Sigmoid colon (tissue), 7 donors: Measurements from ENCODE around the gene GDF10. TPM values are rescaled to one million over a fixed set of nuclear protein-coding genes. Genes with fewer than 3 reads are reported as not detected.
A peak's percentile ranks its signal among the peaks of the same experiment; 100 is the strongest.

ENCODE experiments used
- DNase-seq: peaks from one replicate; pipeline ENCODE4 v3.0.0-alpha.2; 2019
- H3K27ac ChIP-seq, 4 donors: fragments of 200-600 bp; sonication (generic); one replicate each; pipeline ENCODE4 v1.5.1; 2016 to 2019; ENCODE audit warnings: mild to moderate bottlenecking in 1 of 4
- H3K27me3 ChIP-seq, 3 donors: fragments of 200-600 bp; sonication (generic); one replicate each; pipeline ENCODE4 v1.5.1; 2019; ENCODE audit warnings: mild to moderate bottlenecking in 1 of 3
- H3K36me3 ChIP-seq, 4 donors: fragments of 200-600 bp; sonication (generic); one replicate each; pipeline ENCODE4 v1.5.1; 2016 to 2019
- H3K4me1 ChIP-seq, 4 donors: fragments of 200-600 bp; sonication (generic); one replicate each; pipeline ENCODE4 v1.5.1; 2017 to 2019
- H3K4me3 ChIP-seq, 4 donors: fragments of 200-600 bp; sonication (generic); one replicate each; pipeline ENCODE4 v1.5.1; 2017 to 2019; ENCODE audit warnings: mild to moderate bottlenecking in 2 of 4, moderate library complexity in 1 of 4
- H3K9me3 ChIP-seq, 4 donors: fragments of 200-600 bp in 3 of 4; sonication (generic) in 3 of 4; one replicate each; pipeline versions ENCODE4 v1.5.1 to v1.6.1; 2013 to 2019
- CTCF ChIP-seq, 4 experiments: fragments of 450-650 bp in 3 of 4; fragments of 200-600 bp in 1 of 4; IDR thresholded peaks; one replicate each; pipeline ENCODE4 v1.5.1; 2016 to 2019; ENCODE audit warnings: antibody characterized with exemption in 4 of 4, mild to moderate bottlenecking in 3 of 4, moderate library complexity in 2 of 4
- EP300 ChIP-seq, 4 donors: sonication (generic); formaldehyde crosslinking; IDR thresholded peaks; one replicate each; pipeline ENCODE4 v1.6.1; 2017; ENCODE audit warnings: antibody characterized with exemption in 4 of 4
- POLR2A ChIP-seq, 2 donors: fragments of 450-650 bp; IDR thresholded peaks; one replicate each; pipeline ENCODE4 v1.6.1; 2016; ENCODE audit warnings: antibody characterized with exemption in 2 of 2, mild to moderate bottlenecking in 2 of 2, moderate library complexity in 2 of 2
- POLR2AphosphoS5 ChIP-seq, 4 donors: sonication (generic); formaldehyde crosslinking; IDR thresholded peaks; one replicate each; pipeline ENCODE4 v1.6.1; 2017; ENCODE audit warnings: antibody characterized with exemption in 4 of 4
- WGBS, 2 donors: extraction: QIAGEN DNeasy Blood & Tissue Kit; methylation state at CpG; one replicate each; pipeline ENCODE4 v1.1.7; 2013; 5-methylcytosine and 5-hydroxymethylcytosine counted together
- intact Hi-C: fragments of 100-400 bp; cut with DNase I; formaldehyde crosslinking; loops from one replicate; pipeline ENCODE4 v1.15.1; 2023
- polyA plus RNA-seq, 3 donors: library from polyadenylated mRNA; stranded (reverse); fragments of 200-250 nt; gene quantifications; one replicate each; pipeline ENCODE4 v1.2.3, GENCODE V29; 2013
- total RNA-seq, 4 donors: library from RNA; depleted of rRNA; stranded (reverse); fragments of >200 nt; gene quantifications; one replicate each; pipeline ENCODE4 v1.1.0, GENCODE V29; 2016
- donor health status: healthy with polysubstance abuse.
- donor health status: Bipolar disorder and iron deficiency.
- donor health status: healthy.

GDF10 gene
- total RNA-seq, result 10 to 100 TPM in 1 of 4 donors, 1 to 10 TPM in 3; 3.8 to 11.9 (median 4.9) TPM
- polyA plus RNA-seq, result under 1 TPM in 1 of 3 donors, not detected in 2; 0.67 TPM

- Histone ChIP-seq H3K27me3 (peaks cover 9 to 40% (median 30%) of the 10 kb centered on the region in 3 donors), H3K4me1 (peaks cover 0 to 19% (median 12%) of the 10 kb centered on the region in 4 donors), H3K27ac (peak within 1 kb of the TSS in 2 of 4 donors; percentile 17), H3K4me3 (peak within 1 kb of the TSS; percentile 16 to 45 (median 38)), H3K36me3 (no peaks in the 10 kb centered on the region), H3K9me3 (no peaks in the 10 kb centered on the region)
- TF ChIP-seq POLR2A (IDR thresholded peaks at IDR 0.05) (no peak), CTCF (IDR thresholded peaks at IDR 0.05) (no peak), EP300 (IDR thresholded peaks at IDR 0.05) (no peak)
- intact Hi-C loops, result no loop called here
- DNase-seq, result no peak
- WGBS, 2 donors, result 5 to 7% methylated on average over 64 of the region's 64 CpGs
Observed at GRCh38 chr10:47299611-47300428, at the start of gene GDF10. Gene GDF10 (plus strand): TSS chr10:47300197. CDS start chr10:47300652, 455 bp downstream.

- no peaks in the 10 kb centered on the region for H3K9me3 ChIP-seq
- peak; percentile 48 for DNase-seq
- intact Hi-C loops, result no loop called here
- no peaks in the 10 kb centered on the region for H3K4me1 ChIP-seq
- 74 to 79% methylated on average over 7 of the region's 7 CpGs for WGBS, 2 donors
- TF ChIP-seq CTCF (IDR thresholded peaks at IDR 0.05), result no peak
- no peak for TF ChIP-seq POLR2A (IDR thresholded peaks at IDR 0.05)
- TF ChIP-seq POLR2AphosphoS5 (IDR thresholded peaks at IDR 0.05), result no peak
- no peak for TF ChIP-seq EP300 (IDR thresholded peaks at IDR 0.05)
- H3K27me3 ChIP-seq, result peaks cover 0 to 5% (median 0%) of the 10 kb centered on the region in 3 donors
- no peaks in the 10 kb centered on the region for H3K36me3 ChIP-seq
- no peak overlapping the region for H3K4me3 ChIP-seq
- no peak overlapping the region for H3K27ac ChIP-seq
Observed at GRCh38 chr10:47252093-47252780, 47.8 kb upstream of the GDF10 start.

GRCh38 chr10:47253030-47253637 lies 46.9 kb upstream of the GDF10 start:
- H3K27me3 ChIP-seq, result peaks cover 0 to 5% (median 0%) of the 10 kb centered on the region in 3 donors
- no peaks in the 10 kb centered on the region for H3K9me3 ChIP-seq
- 92 to 93% methylated on average over 10 of the region's 10 CpGs for whole genome bisulfite sequencing, 2 donors
- no peak overlapping the region for H3K27ac ChIP-seq
- no peaks in the 10 kb centered on the region for H3K4me1 ChIP-seq
- intact Hi-C loops, result no loop called here
- H3K4me3 ChIP-seq, result no peak overlapping the region
- DNase-seq, result peak; percentile 46
- TF ChIP-seq POLR2AphosphoS5 (IDR thresholded peaks at IDR 0.05) (no peak), EP300 (IDR thresholded peaks at IDR 0.05) (no peak), CTCF (IDR thresholded peaks at IDR 0.05) (no peak), POLR2A (IDR thresholded peaks at IDR 0.05) (no peak)
- H3K36me3 ChIP-seq, result no peaks in the 10 kb centered on the region

- no peak for TF ChIP-seq EP300 (IDR thresholded peaks at IDR 0.05)
- no peak for TF ChIP-seq POLR2A (IDR thresholded peaks at IDR 0.05)
- TF ChIP-seq POLR2AphosphoS5 (IDR thresholded peaks at IDR 0.05), result no peak
- TF ChIP-seq CTCF (IDR thresholded peaks at IDR 0.05), result no peak
- DNase-seq, result peak; percentile 58
- intact Hi-C loops, result no loop called here
- 77 to 81% methylated on average over 19 of the region's 19 CpGs for WGBS, 2 donors
- no peak overlapping the region for H3K27ac ChIP-seq
- H3K4me1 ChIP-seq, result no peaks in the 10 kb centered on the region
- no peaks in the 10 kb centered on the region for H3K36me3 ChIP-seq
- peaks cover 0 to 1% (median 0%) of the 10 kb centered on the region in 3 donors for H3K27me3 ChIP-seq
- H3K9me3 ChIP-seq, result no peaks in the 10 kb centered on the region
- H3K4me3 ChIP-seq, result no peak overlapping the region
Observed at GRCh38 chr10:47253651-47254375, 46.2 kb upstream of the GDF10 start.
